ENCODE measurements around the gene CREB3L2. TPM values are rescaled to one million over a fixed set of nuclear protein-coding genes. Genes with fewer than 3 reads are reported as not detected.
A peak's percentile ranks its signal among the peaks of the same experiment; 100 is the strongest.

Gene CREB3L2
- total and polyA plus RNA-seq, 12 donors, result 11.4 to 169 (median 63.1) TPM

GRCh38 chr7:137934176-137934826 lies 67.6 kb downstream of the CREB3L2 start:
- no peak overlapping the region for H3K4me3 ChIP-seq
- H3K36me3 ChIP-seq (replicated peaks in 1 of 2), result no peaks in the 10 kb centered on the region
- intact Hi-C loops (cut with DNase I), result no loop called here
- H3K9me3 ChIP-seq (replicated peaks in 1 of 3), result no peaks in the 10 kb centered on the region
- WGBS, 4 donors, result 76 to 83% (median 79%) methylated on average over 4 of the region's 4 CpGs
- peaks cover 48 to 71% of the 10 kb centered on the region in 2 donors for H3K4me1 ChIP-seq (replicated peaks in 1 of 2)
- TF ChIP-seq CTCF (IDR thresholded peaks at IDR 0.05) (no peak), POLR2A (IDR thresholded peaks at IDR 0.05) (no peak)
- no peak for DNase-seq
- no peaks in the 10 kb centered on the region for H3K27me3 ChIP-seq
- H3K27ac ChIP-seq, result peak overlapping the region in 4 of 5 donors; percentile 46 to 85 (median 72)

- WGBS, 4 donors, result 44 to 59% (median 53%) methylated on average over 11 of the region's 11 CpGs
- H3K4me1 ChIP-seq (replicated peaks in 1 of 2), result peaks cover 48 to 71% of the 10 kb centered on the region in 2 donors
- DNase-seq, result peak in 5 of 7 donors; percentile 45 to 60 (median 51)
Measured at GRCh38 chr7:137933270-137934017, 68.4 kb downstream of the CREB3L2 start.

GRCh38 chr7:137932881-137933269 lies 69.0 kb downstream of the CREB3L2 start:
- Histone ChIP-seq H3K4me1 (replicated peaks in 1 of 2) (peaks cover 48 to 71% of the 10 kb centered on the region in 2 donors), H3K4me3 (no peak overlapping the region), H3K9me3 (replicated peaks in 1 of 3) (no peaks in the 10 kb centered on the region), H3K27me3 (no peaks in the 10 kb centered on the region), H3K36me3 (replicated peaks in 1 of 2) (peaks cover 0 to 3% of the 10 kb centered on the region in 2 donors), H3K27ac (peak overlapping the region; percentile 40 to 85 (median 61))
- WGBS, 4 donors, result 13 to 27% (median 16%) methylated on average over 5 of the region's 5 CpGs
- TF ChIP-seq POLR2A (IDR thresholded peaks at IDR 0.05) (peak in 1 of 2 donors; percentile 16), CTCF (IDR thresholded peaks at IDR 0.05) (no peak)
- intact Hi-C loops (cut with DNase I), result no loop called here
- peak in 6 of 7 donors; percentile 44 to 68 (median 50) for DNase-seq

More at GRCh38 chr7:137933270-137934017, 68.4 kb downstream of the CREB3L2 start:
- no peaks in the 10 kb centered on the region for H3K36me3 ChIP-seq (replicated peaks in 1 of 2)
- intact Hi-C loops (cut with DNase I), result no loop called here
- H3K4me3 ChIP-seq, result no peak overlapping the region
- TF ChIP-seq CTCF (IDR thresholded peaks at IDR 0.05), result no peak
- no peak for TF ChIP-seq POLR2A (IDR thresholded peaks at IDR 0.05)
- H3K27ac ChIP-seq, result peak overlapping the region; percentile 40 to 85 (median 61)
- H3K27me3 ChIP-seq, result no peaks in the 10 kb centered on the region
- H3K9me3 ChIP-seq (replicated peaks in 1 of 3), result no peaks in the 10 kb centered on the region

GRCh38 chr7:137931823-137932222 lies 70.1 kb downstream of the CREB3L2 start:
- Histone ChIP-seq H3K4me1 (replicated peaks in 1 of 2) (peaks cover 40 to 61% of the 10 kb centered on the region in 2 donors), H3K27ac (peak overlapping the region in 2 of 5 donors; percentile 6 to 40), H3K9me3 (replicated peaks in 1 of 3) (no peaks in the 10 kb centered on the region), H3K4me3 (no peak overlapping the region), H3K27me3 (no peaks in the 10 kb centered on the region), H3K36me3 (replicated peaks in 1 of 2) (peaks cover 0 to 10% of the 10 kb centered on the region in 2 donors)
- no peak for TF ChIP-seq CTCF (IDR thresholded peaks at IDR 0.05)
- no peak for TF ChIP-seq POLR2A (IDR thresholded peaks at IDR 0.05)
- 62 to 68% (median 64%) methylated on average over 2 of the region's 2 CpGs for WGBS, 4 donors
- no peak for DNase-seq
- intact Hi-C loops (cut with DNase I), result no loop called here

Data from adrenal gland (tissue), 12 donors.